Fibroblast of lung (primary cell): ENCODE data around the gene ADAM29. TPM values are rescaled to one million over a fixed set of nuclear protein-coding genes. Genes with fewer than 3 reads are reported as not detected.
"Not testable (repeated sequence)": the region's sequence is repeated elsewhere in the genome, so short reads cannot be mapped to it uniquely, and the experiment has no call there.

ENCODE experiments used
- DNase-seq, 2 donors: peaks; one replicate each; pipeline versions ENCODE4 v3.0.0 to v3.0.0-alpha.2; 2010; ENCODE audit warnings: low read depth in 2 of 2
- H2AFZ ChIP-seq: 2 replicates; pipeline ENCODE4 v1.5.1; 2012; ENCODE audit warnings: low read length, control low read depth, inconsistent platforms
- H3K27ac ChIP-seq: 2 replicates; pipeline ENCODE4 v1.5.1; 2011; ENCODE audit warnings: low read length, control low read depth; ENCODE audit not compliant: insufficient read depth
- H3K27me3 ChIP-seq: 2 replicates; pipeline ENCODE4 v1.5.1; 2011; ENCODE audit warnings: mild to moderate bottlenecking, low read length; ENCODE audit not compliant: control insufficient read depth, insufficient read depth
- H3K36me3 ChIP-seq: 2 replicates; pipeline ENCODE4 v1.5.1; 2011; ENCODE audit warnings: low read length; ENCODE audit not compliant: control insufficient read depth, insufficient read depth
- H3K4me1 ChIP-seq: 2 replicates; pipeline ENCODE4 v1.5.1; 2011; ENCODE audit warnings: low read length; ENCODE audit not compliant: control insufficient read depth, insufficient read depth; ENCODE audit errors: extremely low read depth
- H3K4me2 ChIP-seq: 2 replicates; pipeline ENCODE4 v1.5.1; 2011; ENCODE audit warnings: low read length, control low read depth; ENCODE audit not compliant: insufficient read depth; ENCODE audit errors: extremely low read depth
- H3K4me3 ChIP-seq, 4 experiments: fragments of 200-600 bp in 1 of 4; sonication (generic) in 1 of 4; replicated peaks in 1 of 4; 2 replicates each; pipeline ENCODE4 v1.5.1; 2011 to 2016; ENCODE audit warnings: low read length in 4 of 4, low read depth in 3 of 4, mild to moderate bottlenecking in 3 of 4, control low read depth in 2 of 4, inconsistent platforms in 1 of 4, mixed read lengths in 1 of 4; ENCODE audit not compliant: insufficient read depth in 1 of 4; ENCODE audit errors: control extremely low read depth in 1 of 4
- H3K79me2 ChIP-seq: 2 replicates; pipeline ENCODE4 v1.5.1; 2012; ENCODE audit warnings: mild to moderate bottlenecking, low read length, inconsistent platforms; ENCODE audit not compliant: control insufficient read depth, insufficient read depth
- H3K9ac ChIP-seq: 2 replicates; pipeline ENCODE4 v1.5.1; 2011; ENCODE audit warnings: mild to moderate bottlenecking, low read length, control low read depth; ENCODE audit not compliant: insufficient read depth
- H3K9me3 ChIP-seq: 2 replicates; pipeline ENCODE4 v1.5.1; 2012; ENCODE audit warnings: low read depth, low read length; ENCODE audit not compliant: control insufficient read depth, insufficient read depth
- H4K20me1 ChIP-seq: 2 replicates; pipeline ENCODE4 v1.5.1; 2011; ENCODE audit warnings: low read length; ENCODE audit not compliant: control insufficient read depth, insufficient read depth; ENCODE audit errors: extremely low read depth
- EZH2 ChIP-seq: IDR thresholded peaks from 2 replicates; pipeline ENCODE4 v1.5.1; 2012; ENCODE audit warnings: low read length, control low read depth, mild to moderate bottlenecking; ENCODE audit errors: missing control alignments
- polyA plus RNA-seq, 2 donors: library from polyadenylated mRNA; depleted of rRNA in 1 of 2; stranded (reverse) in 1 of 2; unstranded in 1 of 2; fragments of >200 nt; gene quantifications; 2 replicates each; pipeline ENCODE4 v1.2.1, GENCODE V29; 2011 to 2012; ENCODE audit warnings: missing spikeins in 1 of 2
- total RNA-seq: library from RNA; depleted of rRNA; stranded (reverse); fragments of >200 nt; gene quantifications from 2 replicates; pipeline ENCODE4 v1.2.1, GENCODE V29; 2014
- TF ChIP-seq, protein P1 (sequence below), 2 donors: IDR thresholded peaks in 1 of 2; conservative IDR thresholded peaks in 1 of 2; 1 replicate in 1 of 2; 2 replicates in 1 of 2; pipeline ENCODE4 v1.5.1; 2011 to 2012; ENCODE audit warnings: low read length in 2 of 2, control low read depth in 1 of 2, inconsistent platforms in 1 of 2, low read depth in 1 of 2, mild to moderate bottlenecking in 1 of 2

The ADAM29 gene
- total and polyA plus RNA-seq, 2 donors (not counting 1 experiment from before 2014, with no cell fraction given), result not detected

DNA sequence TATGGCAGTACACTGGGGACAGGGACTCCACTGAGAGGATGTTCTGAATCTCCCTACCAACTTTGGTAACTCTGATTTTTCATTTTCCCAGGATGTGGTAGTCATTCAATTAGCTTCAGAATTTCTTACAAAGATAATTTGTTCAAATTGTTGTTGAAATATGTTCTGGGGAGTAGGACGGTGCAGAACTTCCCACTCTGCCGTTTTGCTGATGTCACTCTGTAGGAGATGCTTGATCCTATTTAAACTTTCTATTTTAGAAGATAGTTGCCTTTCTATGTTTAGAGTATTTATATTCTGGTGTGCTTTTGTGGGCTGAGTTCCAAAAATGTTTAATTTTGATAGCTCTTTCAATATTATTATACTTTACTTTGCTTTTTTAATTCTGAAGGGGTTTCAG is 55.2 kb downstream of the ADAM29 start:
- Histone ChIP-seq H3K4me1 (no peaks in the 10 kb centered on the region), H3K4me2 (no peak overlapping the region), H3K9ac (no peak overlapping the region), H4K20me1 (no peaks in the 10 kb centered on the region), H3K27ac (no peak overlapping the region), H3K79me2 (no peaks in the 10 kb centered on the region), H3K9me3 (no peaks in the 10 kb centered on the region), H2AFZ (no peak overlapping the region), H3K36me3 (no peaks in the 10 kb centered on the region), H3K4me3 (no peak overlapping the region), H3K27me3 (no peaks in the 10 kb centered on the region)
- TF ChIP-seq, protein P1, sequence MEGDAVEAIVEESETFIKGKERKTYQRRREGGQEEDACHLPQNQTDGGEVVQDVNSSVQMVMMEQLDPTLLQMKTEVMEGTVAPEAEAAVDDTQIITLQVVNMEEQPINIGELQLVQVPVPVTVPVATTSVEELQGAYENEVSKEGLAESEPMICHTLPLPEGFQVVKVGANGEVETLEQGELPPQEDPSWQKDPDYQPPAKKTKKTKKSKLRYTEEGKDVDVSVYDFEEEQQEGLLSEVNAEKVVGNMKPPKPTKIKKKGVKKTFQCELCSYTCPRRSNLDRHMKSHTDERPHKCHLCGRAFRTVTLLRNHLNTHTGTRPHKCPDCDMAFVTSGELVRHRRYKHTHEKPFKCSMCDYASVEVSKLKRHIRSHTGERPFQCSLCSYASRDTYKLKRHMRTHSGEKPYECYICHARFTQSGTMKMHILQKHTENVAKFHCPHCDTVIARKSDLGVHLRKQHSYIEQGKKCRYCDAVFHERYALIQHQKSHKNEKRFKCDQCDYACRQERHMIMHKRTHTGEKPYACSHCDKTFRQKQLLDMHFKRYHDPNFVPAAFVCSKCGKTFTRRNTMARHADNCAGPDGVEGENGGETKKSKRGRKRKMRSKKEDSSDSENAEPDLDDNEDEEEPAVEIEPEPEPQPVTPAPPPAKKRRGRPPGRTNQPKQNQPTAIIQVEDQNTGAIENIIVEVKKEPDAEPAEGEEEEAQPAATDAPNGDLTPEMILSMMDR (conservative IDR thresholded peaks at IDR 0.05 in 1 of 2, IDR thresholded peaks at IDR 0.05 in 1 of 2; ENCODE audit: low read depth in 1 of 2, low read length in 2 of 2), result no peak
- no peak for TF ChIP-seq EZH2
- DNase-seq, result no peak

DNA sequence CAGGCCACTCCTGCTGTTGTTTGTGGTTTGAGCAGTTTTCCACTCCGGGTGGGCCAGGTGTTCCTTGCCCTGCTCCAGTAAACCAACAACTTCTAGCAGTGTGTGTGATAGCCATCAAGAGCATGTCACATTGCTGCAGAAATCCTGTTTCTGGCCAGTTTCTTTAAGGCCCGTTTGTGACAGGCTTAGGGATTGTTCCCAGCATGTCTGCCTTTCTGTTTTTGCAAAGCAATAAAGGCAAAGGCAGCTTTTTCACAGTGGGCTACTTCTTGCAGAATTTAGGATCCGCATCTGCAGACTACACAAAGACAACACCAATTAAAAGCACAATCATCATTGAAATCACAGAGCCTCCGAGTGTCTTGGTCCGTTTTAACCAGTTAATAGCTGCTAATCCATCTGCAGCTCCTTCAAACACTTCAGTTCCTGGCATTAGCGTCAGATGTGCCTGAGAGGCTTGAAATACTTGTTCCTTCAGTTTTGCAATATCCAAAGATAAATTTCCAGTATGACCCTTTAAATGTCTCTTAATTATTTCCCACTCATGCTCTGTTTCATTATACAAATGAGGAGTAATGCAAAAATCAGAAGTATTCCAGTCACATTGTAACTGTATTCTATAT is 65.1 kb downstream of the ADAM29 start:
- H2AFZ ChIP-seq, result no peak overlapping the region
- no peaks in the 10 kb centered on the region for H3K79me2 ChIP-seq
- no peak overlapping the region for H3K4me3 ChIP-seq
- H3K9me3 ChIP-seq, result no peaks in the 10 kb centered on the region
- no peak for DNase-seq
- no peak overlapping the region for H3K4me2 ChIP-seq
- TF ChIP-seq, protein P1 (conservative IDR thresholded peaks at IDR 0.05 in 1 of 2, IDR thresholded peaks at IDR 0.05 in 1 of 2; ENCODE audit: low read depth in 1 of 2, low read length in 2 of 2), result no peak
- TF ChIP-seq EZH2, result no peak
- H3K4me1 ChIP-seq, result no peaks in the 10 kb centered on the region
- H3K9ac ChIP-seq, result no peak overlapping the region
- H4K20me1 ChIP-seq, result no peaks in the 10 kb centered on the region
- H3K36me3 ChIP-seq, result no peaks in the 10 kb centered on the region
- H3K27ac ChIP-seq, result no peak overlapping the region
- no peaks in the 10 kb centered on the region for H3K27me3 ChIP-seq

- not testable (repeated sequence) for H3K4me1 ChIP-seq, H3K27me3 ChIP-seq, H3K4me3 ChIP-seq, DNase-seq, H2AFZ ChIP-seq, H4K20me1 ChIP-seq, H3K27ac ChIP-seq, H3K9ac ChIP-seq, H3K4me2 ChIP-seq, H3K79me2 ChIP-seq, H3K36me3 ChIP-seq, H3K9me3 ChIP-seq
Observed at GRCh38 chr4:174983870-174984269, 65.7 kb downstream of the ADAM29 start.
